Fibroblast of peridontal ligament (primary cell): ENCODE results near the gene HOXC9.

Experiments
- DNase-seq: peaks from one replicate; pipeline ENCODE4 v3.0.0-alpha.2; 2010; ENCODE audit errors: extremely low read depth

Gene HOXC9

GRCh38 chr12:53963434-53964314 lies 36.3 kb upstream of the HOXC9 start:
- no peak for DNase-seq

- no peak for DNase-seq
Measured at GRCh38 chr12:53964315-53964713, 35.6 kb upstream of the HOXC9 start.

DNA sequence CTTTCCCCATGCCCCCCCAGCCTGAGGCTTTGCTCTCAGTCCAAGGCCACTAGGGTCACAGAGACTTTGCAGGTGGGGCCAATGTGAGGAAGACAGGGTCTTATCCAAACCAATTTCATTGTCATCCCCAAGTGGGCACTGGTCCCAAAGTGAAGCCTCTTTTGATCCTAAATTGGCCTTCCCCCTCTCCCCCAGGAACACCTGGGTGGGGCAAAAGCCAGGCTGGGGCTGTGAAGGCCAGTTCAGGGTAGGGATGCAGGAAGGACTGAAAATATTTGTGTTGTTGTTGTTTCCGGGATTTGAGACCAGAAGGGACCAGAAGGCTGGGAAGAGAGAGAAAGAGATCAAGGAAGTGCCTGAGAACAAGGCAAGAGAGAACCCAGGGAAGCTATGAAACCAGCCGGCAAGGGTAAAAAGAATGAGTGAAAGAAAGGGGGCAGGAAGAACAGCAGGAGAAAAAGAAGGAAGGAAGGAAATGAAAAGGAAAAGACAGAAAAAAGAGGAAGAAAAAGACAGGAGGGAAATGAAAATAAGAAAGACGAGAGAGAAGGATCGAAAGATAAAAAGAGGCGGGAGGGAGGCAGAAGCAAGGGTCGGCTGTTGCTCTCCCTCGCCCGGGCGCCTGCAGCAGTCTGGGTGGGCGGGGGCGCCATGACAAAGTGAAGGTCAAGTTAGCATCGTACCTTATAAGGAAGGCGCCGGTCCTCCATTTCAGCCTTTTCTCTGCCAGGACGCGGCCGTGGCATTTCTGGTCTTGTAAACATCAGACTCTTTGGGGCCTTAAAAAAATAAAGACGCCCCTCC lies 34.5 kb upstream of the HOXC9 start:
- DNase-seq, result no peak

DNA sequence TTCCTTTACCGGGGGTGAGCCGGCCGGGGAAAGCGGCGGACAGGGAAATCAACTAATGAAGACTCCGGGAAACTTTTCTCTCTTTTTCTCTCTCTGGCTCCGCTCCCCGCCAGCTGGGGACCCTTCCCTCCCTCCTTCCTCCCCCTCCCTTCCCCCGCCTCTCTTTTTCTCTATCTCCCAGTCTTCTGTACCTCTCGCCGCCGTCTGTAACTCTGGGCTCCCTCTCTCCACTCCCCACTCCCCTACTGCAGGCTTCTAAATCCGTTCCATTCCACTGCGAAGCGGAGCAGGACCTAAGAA lies 33.9 kb upstream of the HOXC9 start:
- no peak for DNase-seq

DNA sequence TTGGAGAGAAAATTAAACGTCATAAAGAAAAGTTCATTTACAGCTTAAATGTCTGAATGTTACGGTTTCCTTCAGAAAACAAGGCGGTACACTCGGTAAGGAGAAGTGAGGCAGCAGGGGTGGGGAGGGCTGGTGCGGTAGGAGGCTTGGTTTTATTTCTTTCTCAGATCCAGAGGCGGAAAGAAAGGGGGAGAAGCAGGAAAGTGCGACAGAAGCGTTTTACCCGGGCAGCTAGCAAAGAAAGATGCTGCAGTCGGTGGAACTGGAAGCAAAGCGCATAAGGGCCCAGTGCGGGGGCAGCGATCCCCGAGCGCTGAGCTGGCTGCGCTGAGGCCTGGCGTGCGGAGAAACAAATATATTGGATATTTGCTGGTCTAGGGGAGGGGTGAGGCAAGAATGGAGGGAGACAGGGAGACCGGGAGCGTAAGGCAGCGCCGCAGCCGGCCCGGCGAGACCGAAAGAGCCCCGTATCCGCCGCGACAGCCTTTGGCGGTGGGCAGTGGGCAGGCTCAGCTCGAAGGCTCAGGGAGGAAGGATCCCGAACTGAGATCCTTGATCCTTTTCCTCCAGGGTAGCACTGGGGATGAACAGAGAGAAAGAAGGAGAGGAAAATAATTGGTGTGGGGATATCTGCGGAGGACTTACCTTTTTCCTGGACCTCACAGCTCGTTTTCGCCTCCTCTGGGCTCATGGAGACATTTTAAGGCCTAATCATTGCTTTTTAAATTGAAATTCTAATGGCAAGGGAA lies 33.4 kb upstream of the HOXC9 start:
- no peak for DNase-seq

DNA sequence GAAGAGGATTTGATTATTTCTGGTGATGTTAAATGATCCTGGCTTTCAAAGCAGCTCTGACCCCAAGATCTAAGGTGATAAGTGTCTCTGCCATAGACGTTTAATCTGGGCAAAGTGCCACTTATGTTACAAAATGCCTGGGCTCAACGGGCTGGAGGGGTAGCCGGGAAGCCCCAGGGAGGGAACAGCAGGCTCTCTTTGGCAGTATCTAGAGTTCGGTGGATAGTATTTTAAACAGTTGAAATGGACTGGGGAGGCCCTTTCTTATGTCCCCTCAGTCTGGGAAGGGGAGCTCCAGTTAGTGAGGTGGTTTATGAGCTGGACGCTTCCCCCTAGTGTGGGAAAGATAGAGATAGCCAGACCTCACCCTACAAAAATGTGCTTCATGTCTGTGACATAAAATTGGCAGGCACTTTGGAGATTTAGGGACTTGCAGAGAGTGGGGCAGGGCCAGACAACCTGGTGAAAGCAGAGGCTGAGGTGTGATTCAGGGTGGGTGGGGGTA lies 32.5 kb upstream of the HOXC9 start:
- no peak for DNase-seq

- no peak for DNase-seq
Measured at GRCh38 chr12:53968214-53969127, 31.5 kb upstream of the HOXC9 start.

DNA sequence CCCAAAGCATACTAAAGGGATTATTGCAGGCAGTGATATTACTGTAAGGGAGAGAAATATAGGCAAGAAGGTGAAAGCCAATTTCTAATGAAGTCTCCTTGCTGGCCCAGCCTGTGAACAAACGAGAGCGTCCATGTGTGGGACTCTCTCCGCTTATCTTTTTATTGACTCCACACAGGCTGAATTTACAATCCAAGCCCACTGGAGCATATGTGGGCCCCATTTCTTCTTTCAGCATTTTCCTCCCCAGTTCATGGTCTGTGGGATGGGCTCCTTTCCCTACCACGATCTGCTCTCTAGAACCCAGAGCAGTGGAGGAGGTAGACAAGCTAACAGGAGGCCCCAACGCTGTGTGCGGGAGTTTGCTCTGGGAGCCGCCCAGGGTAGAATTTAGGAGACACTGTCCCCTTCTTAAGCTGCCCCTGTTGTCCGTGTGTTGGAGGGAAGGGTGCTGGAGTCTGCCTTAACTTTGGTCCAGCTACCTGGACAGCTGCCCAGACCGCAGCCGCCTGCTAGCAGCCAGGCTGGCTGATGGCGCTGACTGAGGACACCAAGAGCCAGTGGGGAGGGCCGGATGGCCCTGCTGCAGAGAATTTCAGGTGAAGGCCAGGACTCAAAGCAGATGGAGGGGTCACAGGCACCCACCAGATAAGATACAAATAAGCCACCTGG lies 30.2 kb upstream of the HOXC9 start:
- DNase-seq, result no peak

GRCh38 chr12:53970451-53970850 lies 29.5 kb upstream of the HOXC9 start:
- DNase-seq, result no peak

DNA sequence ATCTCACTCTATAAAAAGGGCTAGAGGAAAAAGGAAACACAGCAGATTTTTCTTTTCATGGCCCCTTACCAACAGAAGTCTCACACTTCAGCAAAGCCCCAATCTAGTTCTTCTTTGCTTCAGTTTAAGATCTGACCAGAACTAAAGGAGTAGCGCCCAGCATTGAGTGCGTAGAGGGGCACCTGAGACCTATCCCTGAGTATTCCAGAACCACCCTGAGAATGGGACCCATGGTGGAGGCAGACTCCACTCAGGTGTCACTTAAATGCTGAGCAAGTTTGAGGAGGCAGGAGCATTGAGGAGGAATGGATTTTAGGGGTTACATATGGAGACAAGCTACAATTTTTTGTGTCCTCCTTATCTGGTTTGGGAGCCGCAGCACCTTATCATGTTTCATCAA lies 28.8 kb upstream of the HOXC9 start:
- DNase-seq, result no peak

DNA sequence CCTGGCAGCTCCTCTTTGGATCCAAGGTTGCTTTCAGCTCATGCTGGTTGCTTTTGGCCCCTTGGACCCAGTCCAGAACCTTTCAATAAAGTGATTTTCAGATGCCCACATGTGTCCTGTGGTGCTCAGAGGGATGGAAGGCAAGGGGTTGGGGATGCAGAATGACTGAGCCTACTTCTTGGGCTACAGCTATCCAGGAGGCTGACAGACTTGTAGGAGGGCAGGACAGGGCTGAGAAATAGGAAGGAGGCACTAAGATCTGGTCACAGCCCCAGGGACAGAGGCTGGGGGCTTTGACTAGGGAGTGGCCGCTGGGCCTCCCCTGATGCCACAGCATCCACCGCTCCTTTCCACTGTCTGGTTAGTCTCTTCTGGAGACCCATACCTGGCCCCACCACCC lies 28.3 kb upstream of the HOXC9 start:
- no peak for DNase-seq

- DNase-seq, result no peak
Measured at GRCh38 chr12:53972152-53972702, 27.7 kb upstream of the HOXC9 start.

GRCh38 chr12:53972722-53973235 lies 27.2 kb upstream of the HOXC9 start, which contains the start of gene HOXC11:
Gene HOXC11, plus strand, starts transcription at chr12:53973126. Its CDS starts 116 bp downstream, at chr12:53973242.
- no peak for DNase-seq

- no peak for DNase-seq
Measured at GRCh38 chr12:53973236-53974042, 26.5 kb upstream of the HOXC9 start.

DNA sequence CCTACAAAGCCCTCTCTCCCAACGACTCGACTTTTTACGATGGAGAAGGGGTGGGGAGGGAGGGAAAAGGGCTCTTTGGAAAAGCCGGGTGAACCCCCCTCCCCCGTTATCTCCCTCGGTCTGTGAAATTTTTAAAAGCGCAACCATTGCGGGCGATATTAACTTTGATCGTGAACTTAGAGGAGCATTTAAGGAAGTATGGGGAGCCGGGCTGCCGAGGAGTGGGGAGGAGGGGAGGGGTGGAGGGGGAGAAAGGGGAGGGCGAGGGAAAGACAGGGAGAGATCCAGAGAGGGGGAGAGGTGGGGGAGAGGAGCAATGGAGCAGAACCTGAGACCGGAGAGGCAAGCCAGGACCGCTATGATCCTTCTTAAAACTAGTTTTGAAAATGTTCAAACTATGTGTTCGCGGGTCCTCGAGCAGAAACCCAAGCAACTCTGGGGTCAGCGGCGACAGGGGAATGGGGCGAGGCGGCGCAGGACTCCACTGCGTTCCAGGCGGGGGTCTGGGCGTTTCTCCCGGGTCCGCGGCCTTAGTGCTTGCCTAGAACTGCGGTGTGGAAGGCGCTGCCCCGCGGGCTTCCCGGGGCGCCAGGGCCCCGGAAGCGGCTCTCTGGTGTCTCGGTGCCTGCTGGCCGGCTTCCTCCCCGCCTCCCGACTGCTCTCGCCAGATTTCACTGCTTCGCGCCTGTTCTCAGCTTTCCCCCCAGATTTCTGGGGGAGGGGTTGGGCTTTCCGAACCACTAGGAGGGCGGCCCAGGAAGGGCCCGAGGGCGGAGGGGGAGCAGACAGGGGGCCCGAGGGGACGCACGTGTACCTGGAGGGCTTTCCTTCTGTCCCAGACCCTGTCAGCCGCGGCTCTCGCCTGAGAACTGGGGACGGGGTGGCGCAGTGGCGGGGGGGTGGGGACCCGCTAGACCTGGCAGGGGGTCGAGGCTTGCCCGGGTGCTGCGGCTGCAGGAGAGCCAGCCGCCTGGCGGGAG lies 25.6 kb upstream of the HOXC9 start, which contains the start of gene HOTAIR:
TSS of gene HOTAIR (minus strand) at position 871 of the 980 bp plus-strand sequence.
- no peak for DNase-seq

GRCh38 chr12:53975064-53975471 lies 24.9 kb upstream of the HOXC9 start:
- no peak for DNase-seq

DNA sequence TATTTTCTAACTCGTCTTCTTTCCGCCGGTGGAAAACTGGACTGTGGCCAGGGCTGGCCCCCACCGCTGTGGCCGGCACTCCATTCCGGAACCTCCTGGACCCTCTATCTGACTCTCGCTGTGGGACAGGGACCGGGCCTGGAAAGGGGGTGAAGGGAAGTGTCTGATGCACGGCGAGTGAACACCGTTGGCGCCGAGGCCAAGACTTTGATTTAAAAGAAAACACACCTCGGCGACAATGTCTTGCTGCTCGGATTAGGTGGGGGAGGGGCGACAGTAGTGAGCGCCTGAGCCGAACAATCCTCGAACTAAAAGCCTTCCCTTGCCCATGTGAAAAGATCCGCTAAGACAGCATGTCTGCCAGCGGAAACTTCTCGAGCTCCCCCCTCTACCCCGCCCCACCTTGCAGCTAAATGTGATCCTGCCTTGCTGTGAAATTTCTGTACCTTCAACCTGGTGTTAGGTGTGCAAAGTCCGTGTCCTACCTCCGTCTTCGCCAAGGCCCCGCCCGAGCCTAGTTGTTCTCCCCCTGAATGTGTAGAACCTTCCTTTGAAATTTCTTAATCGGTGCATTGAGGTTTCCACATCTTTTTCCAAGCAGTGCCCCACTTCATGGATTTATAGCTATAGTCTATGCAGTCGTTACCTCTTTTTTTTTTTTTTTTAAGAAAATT lies 24.3 kb upstream of the HOXC9 start:
- no peak for DNase-seq
